Esophagus squamous epithelium (tissue), 4 donors: ENCODE data around the gene PYGB. TPM values are rescaled to one million over a fixed set of nuclear protein-coding genes. Genes with fewer than 3 reads are reported as not detected.

Experiments
- small RNA-seq, 4 donors: library from RNA; depleted of rRNA; stranded (forward); fragments of <200 nt; gene quantifications; one replicate each; pipeline ENCODE3, GENCODE V24; 2016
- total RNA-seq, 4 donors: library from RNA; depleted of rRNA; stranded (reverse); fragments of >200 nt; gene quantifications; one replicate each; pipeline ENCODE4 v1.1.0, GENCODE V29; 2016

PYGB gene
- total RNA-seq, 4 donors from 2014 or later, result 70.8 to 127 (median 95.6) TPM

Small RNA genes within 50 kb of the gene (small RNA-seq; reads per million reads assigned to genes)
- gene AL035252.4, result 0 reads per million in 4 donors
- 0 to 0.42 (median 0) reads per million in 4 donors for gene AL121772.2
- gene RF00019, result 0 reads per million in 4 donors

Other genes starting within 250 kb of the PYGB start
- gene ACSS1, start 189.9 kb upstream of the PYGB start, total RNA-seq, result 10 to 100 TPM in 3 of 4 donors, 1 to 10 TPM in 1; 5.8 to 23.5 (median 11.1) TPM
- not detected for gene VSX1, start 165.9 kb upstream of the PYGB start, total RNA-seq
- 10 to 100 TPM; 26.5 to 48.4 (median 40.2) TPM for gene ENTPD6, start 52.4 kb upstream of the PYGB start, total RNA-seq
- 10 to 100 TPM; 23.8 to 62.1 (median 36.4) TPM for gene ABHD12, start 142.8 kb downstream of the PYGB start, total RNA-seq
- gene GINS1, start 159.6 kb downstream of the PYGB start, total RNA-seq, result 10 to 100 TPM in 1 of 4 donors, 1 to 10 TPM in 3; 3.4 to 12.9 (median 6.4) TPM